Type B pancreatic cell (in vitro differentiated cells): ENCODE results near the gene APOE. TPM values are rescaled to one million over a fixed set of nuclear protein-coding genes. Genes with fewer than 3 reads are reported as not detected.
A peak's percentile ranks its signal among the peaks of the same experiment; 100 is the strongest.
"Not testable (repeated sequence)": the region's sequence is repeated elsewhere in the genome, so short reads cannot be mapped to it uniquely, and the experiment has no call there.

Experiments used
- DNase-seq: peaks from one replicate; pipeline ENCODE4 v3.0.0; 2021; ENCODE audit warnings: mixed read lengths; ENCODE audit not compliant: unreplicated experiment; ENCODE audit errors: extremely low spot score
- H3K27ac Mint-ChIP-seq: 2 replicates; pipeline ENCODE4 v1.8.0; 2021; ENCODE audit warnings: mild to moderate bottlenecking, mixed read lengths
- H3K27me3 Mint-ChIP-seq: 2 replicates; pipeline ENCODE4 v1.8.0; 2021; ENCODE audit warnings: mixed read lengths
- H3K36me3 Mint-ChIP-seq: 2 replicates; pipeline ENCODE4 v1.8.0; 2021; ENCODE audit warnings: mixed read lengths
- H3K4me1 Mint-ChIP-seq: one replicate; pipeline ENCODE4 v1.8.0; 2021; ENCODE audit warnings: mixed read lengths; ENCODE audit not compliant: unreplicated experiment
- H3K4me3 Mint-ChIP-seq: 2 replicates; pipeline ENCODE4 v1.8.0; 2021; ENCODE audit warnings: mild to moderate bottlenecking, mixed read lengths
- H3K9me3 Mint-ChIP-seq: 2 replicates; pipeline ENCODE4 v1.8.0; 2021; ENCODE audit warnings: mixed read lengths
- total RNA-seq: library from RNA; stranded (reverse); gene quantifications from 2 replicates; pipeline ENCODE4 v1.2.1, GENCODE V29; 2021; ENCODE audit warnings: low replicate concordance
- TF ChIP-seq, protein P1 (sequence below): fragments of 200-600 bp; sonication (generic); conservative IDR thresholded peaks from 2 replicates; pipeline ENCODE4 v1.5.0; 2021; ENCODE audit warnings: antibody characterized with exemption, mild to moderate bottlenecking

The APOE gene
- total RNA-seq, 1 donor from 2014 or later, result 168 TPM

DNA sequence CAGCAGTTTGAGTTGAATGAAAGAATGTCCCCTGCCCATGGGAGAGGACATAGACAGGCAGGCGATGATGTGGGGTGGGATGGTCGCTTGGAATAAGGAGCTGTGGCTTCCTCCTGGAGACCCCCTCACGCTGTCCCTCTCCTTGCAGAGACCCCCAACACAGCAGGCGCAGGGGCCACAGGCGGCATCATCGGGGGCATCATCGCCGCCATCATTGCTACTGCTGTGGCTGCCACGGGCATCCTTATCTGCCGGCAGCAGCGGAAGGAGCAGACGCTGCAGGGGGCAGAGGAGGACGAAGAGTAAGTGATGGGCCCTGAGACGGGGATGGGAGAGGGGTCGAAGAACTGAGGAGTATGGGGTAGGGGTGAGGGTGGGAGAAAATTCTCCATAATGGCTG lies 23.5 kb upstream of the APOE start:
- Mint-ChIP-seq H3K27ac (peak overlapping the region; percentile 48), H3K36me3 (peaks cover 9% of the 10 kb centered on the region), H3K4me1 (peaks cover 7% of the 10 kb centered on the region), H3K9me3 (no peaks in the 10 kb centered on the region), H3K4me3 (no peak overlapping the region), H3K27me3 (no peaks in the 10 kb centered on the region)
- TF ChIP-seq, protein P1, sequence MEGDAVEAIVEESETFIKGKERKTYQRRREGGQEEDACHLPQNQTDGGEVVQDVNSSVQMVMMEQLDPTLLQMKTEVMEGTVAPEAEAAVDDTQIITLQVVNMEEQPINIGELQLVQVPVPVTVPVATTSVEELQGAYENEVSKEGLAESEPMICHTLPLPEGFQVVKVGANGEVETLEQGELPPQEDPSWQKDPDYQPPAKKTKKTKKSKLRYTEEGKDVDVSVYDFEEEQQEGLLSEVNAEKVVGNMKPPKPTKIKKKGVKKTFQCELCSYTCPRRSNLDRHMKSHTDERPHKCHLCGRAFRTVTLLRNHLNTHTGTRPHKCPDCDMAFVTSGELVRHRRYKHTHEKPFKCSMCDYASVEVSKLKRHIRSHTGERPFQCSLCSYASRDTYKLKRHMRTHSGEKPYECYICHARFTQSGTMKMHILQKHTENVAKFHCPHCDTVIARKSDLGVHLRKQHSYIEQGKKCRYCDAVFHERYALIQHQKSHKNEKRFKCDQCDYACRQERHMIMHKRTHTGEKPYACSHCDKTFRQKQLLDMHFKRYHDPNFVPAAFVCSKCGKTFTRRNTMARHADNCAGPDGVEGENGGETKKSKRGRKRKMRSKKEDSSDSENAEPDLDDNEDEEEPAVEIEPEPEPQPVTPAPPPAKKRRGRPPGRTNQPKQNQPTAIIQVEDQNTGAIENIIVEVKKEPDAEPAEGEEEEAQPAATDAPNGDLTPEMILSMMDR, result no peak
- no peak for DNase-seq

DNA sequence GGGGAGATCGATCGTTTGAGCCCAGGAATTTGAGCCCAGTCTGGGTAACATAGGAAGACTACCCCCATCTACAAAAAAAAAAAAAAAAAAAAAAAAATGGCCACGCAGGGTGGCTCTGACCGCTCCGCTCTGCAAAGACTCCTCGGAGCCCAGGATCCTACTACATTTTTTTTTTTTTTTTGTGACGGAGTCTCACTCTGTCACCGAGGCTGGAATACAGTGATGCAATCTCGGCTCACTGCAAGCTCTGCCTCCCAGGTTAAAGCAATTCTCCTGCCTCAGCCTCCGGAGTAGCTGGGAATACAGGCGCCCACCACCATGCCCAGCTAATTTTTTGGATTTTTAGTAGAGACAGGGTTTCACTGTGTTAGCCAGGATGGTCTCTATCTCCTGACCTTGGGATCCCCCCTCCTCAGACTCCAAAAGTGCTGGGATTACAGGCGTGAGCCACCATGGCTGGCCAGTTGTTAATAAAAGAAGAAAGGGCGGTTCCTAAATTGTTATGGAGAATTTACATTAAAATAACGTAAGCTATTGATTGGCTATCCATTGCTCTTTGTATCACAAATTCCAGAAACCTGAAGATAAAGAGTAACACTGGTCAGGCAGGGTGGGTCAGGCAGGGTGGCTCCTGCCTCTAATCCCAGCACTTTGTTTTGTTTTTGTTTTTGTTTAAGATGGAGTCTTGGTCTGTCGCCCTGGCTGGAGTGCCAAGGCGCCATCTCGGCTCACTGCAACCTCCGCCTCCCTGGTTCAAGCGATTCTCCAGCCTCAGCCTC lies 22.8 kb upstream of the APOE start:
- H3K4me3 Mint-ChIP-seq, H3K9me3 Mint-ChIP-seq, H3K27me3 Mint-ChIP-seq, H3K4me1 Mint-ChIP-seq, DNase-seq, H3K27ac Mint-ChIP-seq: not testable (repeated sequence)
- H3K36me3 Mint-ChIP-seq, result peaks cover 13% of the 10 kb centered on the region

DNA sequence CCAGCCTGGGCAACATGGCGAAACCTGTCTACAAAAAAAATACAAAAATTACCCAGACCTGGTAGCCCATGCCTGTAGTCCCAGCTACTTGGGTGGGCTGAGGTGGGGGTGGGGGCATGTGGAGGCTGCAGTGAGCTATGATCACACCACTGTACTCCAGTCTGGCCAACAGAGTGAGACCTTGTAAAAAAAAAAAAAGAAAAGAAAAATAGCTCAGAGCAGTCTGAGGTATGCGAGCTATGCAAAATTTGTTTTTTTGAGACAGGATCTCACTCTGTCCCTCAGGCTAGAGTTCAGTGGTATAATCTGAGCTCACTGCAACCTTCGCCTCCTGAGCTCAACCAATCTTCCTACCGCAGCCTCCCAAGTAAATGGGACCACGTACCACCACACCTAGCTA lies 21.7 kb upstream of the APOE start:
- Mint-ChIP-seq H3K36me3 (peaks cover 14% of the 10 kb centered on the region), H3K9me3 (no peaks in the 10 kb centered on the region), H3K27ac (peak overlapping the region; percentile 70), H3K27me3 (no peaks in the 10 kb centered on the region), H3K4me3 (no peak overlapping the region), H3K4me1 (peaks cover 4% of the 10 kb centered on the region)
- no peak for DNase-seq
- TF ChIP-seq, protein P1, result no peak

DNA sequence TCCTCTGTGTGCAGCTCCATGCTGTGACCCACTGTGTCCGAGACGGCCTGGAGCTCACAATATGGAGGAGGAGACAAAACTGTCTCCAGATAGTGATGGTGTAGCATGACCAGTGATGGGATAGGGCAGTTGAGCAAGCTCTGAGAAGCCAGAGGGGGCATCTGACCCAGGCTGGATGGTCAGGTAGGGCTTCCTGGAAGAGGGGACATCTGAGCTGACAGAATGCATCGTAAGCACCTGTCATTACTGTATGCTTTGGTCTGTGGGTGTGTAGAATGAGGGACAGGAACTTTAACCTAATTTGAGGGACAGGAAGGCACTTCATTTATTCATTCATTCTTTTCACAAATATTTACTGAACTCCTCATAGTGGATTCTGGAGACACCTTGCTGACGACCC lies 21.0 kb upstream of the APOE start:
- no peaks in the 10 kb centered on the region for H3K9me3 Mint-ChIP-seq
- no peak for DNase-seq
- H3K27me3 Mint-ChIP-seq, result no peaks in the 10 kb centered on the region
- TF ChIP-seq, protein P1, result no peak
- peak overlapping the region; percentile 10 for H3K4me3 Mint-ChIP-seq
- H3K4me1 Mint-ChIP-seq, result peaks cover 7% of the 10 kb centered on the region
- peak overlapping the region; percentile 70 for H3K27ac Mint-ChIP-seq
- H3K36me3 Mint-ChIP-seq, result peaks cover 17% of the 10 kb centered on the region

DNA sequence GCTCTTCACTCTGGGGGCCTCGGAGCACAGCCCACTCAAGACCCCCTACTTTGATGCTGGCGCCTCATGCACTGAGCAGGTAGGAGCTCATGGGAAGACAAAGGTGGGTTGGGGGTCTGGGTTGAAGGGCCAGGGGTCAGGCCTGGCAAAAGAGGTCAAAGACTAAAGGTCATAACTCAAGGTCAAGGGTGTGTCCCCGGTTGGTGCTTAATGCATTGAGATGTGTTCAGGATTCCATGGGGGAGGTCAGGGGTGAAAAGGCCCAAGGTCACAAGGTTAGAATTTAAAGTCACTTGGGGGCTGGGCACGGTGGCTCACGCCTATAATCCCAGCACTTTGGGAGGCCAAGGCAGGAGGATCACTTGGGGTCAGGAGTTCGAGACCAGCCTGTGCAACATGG lies 19.5 kb upstream of the APOE start:
- no peaks in the 10 kb centered on the region for H3K9me3 Mint-ChIP-seq
- no peak for DNase-seq
- TF ChIP-seq, protein P1, result no peak
- peaks cover 12% of the 10 kb centered on the region for H3K4me1 Mint-ChIP-seq
- H3K36me3 Mint-ChIP-seq, result peaks cover 22% of the 10 kb centered on the region
- H3K27me3 Mint-ChIP-seq, result no peaks in the 10 kb centered on the region
- H3K4me3 Mint-ChIP-seq, result no peak overlapping the region
- peak overlapping the region; percentile 41 for H3K27ac Mint-ChIP-seq

DNA sequence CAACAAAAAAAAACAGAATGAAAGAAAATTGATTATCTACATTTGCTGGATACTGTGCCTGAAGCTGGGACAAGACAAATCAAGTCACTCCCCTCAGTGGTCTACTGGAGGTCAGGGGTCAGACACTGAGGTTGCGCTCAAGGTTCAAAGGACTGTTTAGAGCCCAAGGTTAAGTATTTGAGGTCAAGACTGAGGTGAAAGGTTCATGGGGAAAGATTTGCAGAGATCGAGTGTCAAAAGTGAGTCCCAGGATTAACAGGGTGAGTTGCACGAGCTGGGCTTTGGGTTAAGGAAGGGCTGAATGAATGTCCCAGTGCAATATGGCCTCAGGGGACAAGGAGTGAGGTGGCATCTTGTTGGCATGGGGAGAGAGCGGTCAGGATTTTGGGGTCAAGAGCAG lies 17.9 kb upstream of the APOE start:
- Mint-ChIP-seq H3K4me1 (peaks cover 24% of the 10 kb centered on the region), H3K9me3 (no peaks in the 10 kb centered on the region), H3K36me3 (peaks cover 26% of the 10 kb centered on the region), H3K4me3 (peak overlapping the region; percentile 50), H3K27me3 (no peaks in the 10 kb centered on the region), H3K27ac (peak overlapping the region; percentile 36)
- DNase-seq, result no peak
- TF ChIP-seq, protein P1, result no peak

DNA sequence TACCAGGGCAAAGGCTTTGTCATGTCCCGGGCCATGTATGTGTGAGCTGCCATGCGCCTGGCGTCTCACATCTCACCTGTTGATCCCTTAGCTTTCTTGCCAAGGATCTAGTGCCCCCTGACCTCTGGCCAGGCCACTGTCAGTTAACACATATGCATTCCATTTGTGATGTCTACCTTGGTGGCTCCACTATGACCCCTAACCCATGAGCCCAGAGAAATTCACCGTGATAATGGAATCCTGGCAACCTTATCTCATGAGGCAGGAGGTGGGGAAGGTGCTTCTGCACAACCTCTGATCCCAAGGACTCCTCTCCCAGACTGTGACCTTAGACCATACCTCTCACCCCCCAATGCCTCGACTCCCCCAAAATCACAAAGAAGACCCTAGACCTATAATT lies 17.3 kb upstream of the APOE start:
- peak overlapping the region; percentile 25 for H3K4me3 Mint-ChIP-seq

More for the DNA sequence above, 17.3 kb upstream of the APOE start:
- peaks cover 26% of the 10 kb centered on the region for H3K36me3 Mint-ChIP-seq
- not testable (repeated sequence) for H3K9me3 Mint-ChIP-seq, H3K27me3 Mint-ChIP-seq, DNase-seq
- peaks cover 29% of the 10 kb centered on the region for H3K4me1 Mint-ChIP-seq
- H3K27ac Mint-ChIP-seq, result peak overlapping the region; percentile 26
